GM12878 (cell line): ENCODE results near the gene NUP35. TPM values are rescaled to one million over a fixed set of nuclear protein-coding genes. Genes with fewer than 3 reads are reported as not detected.
A peak's percentile ranks its signal among the peaks of the same experiment; 100 is the strongest.

Experiments
- ATAC-seq: fragments of 200-7000 bp; cut with Tn5 transposase; 3 replicates; pipeline ENCODE4 v1.9.1; 2020; ENCODE audit warnings: mild to moderate bottlenecking, moderate library complexity
- BruUV-seq: library from RNA; stranded (reverse); fragments of 400-500 nt; replicated peaks from 2 replicates; lab custom pipeline; 2021; lab: Mats Ljungman, UMichigan
- CTCF ChIA-PET: fragments of 300-600 bp; sonication (Branson Sonifier 250); formaldehyde crosslinking; extraction: SDS; loops from one replicate; lab custom pipeline; 2021; ENCODE audit warnings: inconsistent platforms; lab: Yijun Ruan, JAX
- POLR2A ChIA-PET: fragments of 350-600 bp; formaldehyde crosslinking; extraction: SDS; loops from one replicate; lab custom pipeline; 2021; ENCODE audit warnings: inconsistent platforms; lab: Charles Lee
- RAD21 ChIA-PET: fragments of 300-600 bp; sonication (Branson Sonifier 250); formaldehyde crosslinking; loops from one replicate; lab custom pipeline; 2023; ENCODE audit warnings: antibody characterized with exemption; ENCODE audit not compliant: unreplicated experiment; lab: Charles Lee
- SMC1A ChIA-PET: fragments of 300-600 bp; sonication (Branson Sonifier 250); formaldehyde crosslinking; loops from one replicate; lab custom pipeline; 2023; ENCODE audit not compliant: unreplicated experiment, uncharacterized antibody; lab: Charles Lee
- DNase-seq: peaks from one replicate; pipeline ENCODE4 v3.0.0-alpha.2; 2011; ENCODE audit warnings: low read depth, low spot score
- FAIRE-seq: peaks from 3 replicates; lab custom pipeline; 2011; peaks lifted over from hg19 to GRCh38; lab: Jason Lieb, UNC
- H2AFZ ChIP-seq: 2 replicates; pipeline ENCODE4 v1.6.0; 2011; ENCODE audit warnings: low read depth, low read length, control low read depth; ENCODE audit not compliant: control insufficient read depth
- H3K27ac ChIP-seq: 2 replicates; pipeline ENCODE4 v1.5.1; 2011; ENCODE audit warnings: control low read depth; ENCODE audit not compliant: control insufficient read depth, insufficient read depth
- H3K27me3 ChIP-seq, 2 experiments: replicated peaks in 1 of 2; 2 replicates each; pipeline versions ENCODE4 v1.6.0 to v1.6.1; 2011; ENCODE audit warnings: low read length in 1 of 2; ENCODE audit not compliant: control insufficient read depth in 2 of 2, insufficient read depth in 2 of 2
- H3K36me3 ChIP-seq, 2 experiments: 2 replicates each; pipeline ENCODE4 v1.5.1; 2011; ENCODE audit warnings: low read length in 1 of 2; ENCODE audit not compliant: control insufficient read depth in 2 of 2, insufficient read depth in 2 of 2
- H3K4me1 ChIP-seq: 2 replicates; pipeline ENCODE4 v1.6.1; 2011; ENCODE audit warnings: mild to moderate bottlenecking, low read length, moderate library complexity, mixed read lengths; ENCODE audit not compliant: control insufficient read depth, insufficient read depth
- H3K4me2 ChIP-seq: 2 replicates; pipeline ENCODE4 v1.6.0; 2011; ENCODE audit warnings: control low read depth; ENCODE audit not compliant: control insufficient read depth, insufficient read depth
- H3K4me3 ChIP-seq: fragments of 200-600 bp; sonication (generic); 2 replicates; pipeline ENCODE4 v1.5.1; 2016
- H3K79me2 ChIP-seq: 2 replicates; pipeline ENCODE4 v1.6.0; 2011; ENCODE audit warnings: low read length; ENCODE audit not compliant: control insufficient read depth, insufficient read depth
- H3K9ac ChIP-seq: 2 replicates; pipeline ENCODE4 v1.8.0; 2011; ENCODE audit warnings: low read length, control low read depth, mixed read lengths; ENCODE audit not compliant: control insufficient read depth, insufficient read depth
- H3K9me3 ChIP-seq: replicated peaks from 3 replicates; pipeline ENCODE4 v1.5.1; 2011; ENCODE audit warnings: mild to moderate bottlenecking, low read length; ENCODE audit not compliant: control insufficient read depth, insufficient read depth
- H4K20me1 ChIP-seq: 2 replicates; pipeline ENCODE4 v1.6.0; 2011; ENCODE audit not compliant: control insufficient read depth, insufficient read depth
- CBFB ChIP-seq: IDR thresholded peaks from 2 replicates; pipeline ENCODE4 v1.6.1; 2016; ENCODE audit warnings: antibody characterized with exemption, low read depth
- CHD2 ChIP-seq: IDR thresholded peaks from 2 replicates; pipeline ENCODE4 v1.6.1; 2011; ENCODE audit warnings: low read depth, low read length, improper control_type of control experiment, borderline replicate concordance
- DPF2 ChIP-seq: fragments of 450-650 bp; IDR thresholded peaks from 2 replicates; pipeline ENCODE4 v1.6.1; 2017; ENCODE audit warnings: mild to moderate bottlenecking
- GABPA ChIP-seq: IDR thresholded peaks from 2 replicates; pipeline ENCODE4 v1.6.1; 2014; ENCODE audit warnings: antibody characterized with exemption, low read depth, mild to moderate bottlenecking, inconsistent platforms
- HDAC2 ChIP-seq: fragments of 200-600 bp; sonication (generic); IDR thresholded peaks from 2 replicates; pipeline ENCODE4 v1.6.1; 2017
- MYB ChIP-seq: fragments of 150-350 bp; IDR thresholded peaks from 2 replicates; pipeline ENCODE4 v1.6.1; 2014; ENCODE audit warnings: mild to moderate bottlenecking, low read depth, low read length, borderline replicate concordance
- NR2C1 ChIP-seq: fragments of 450-650 bp; IDR thresholded peaks from 2 replicates; pipeline ENCODE4 v1.6.1; 2017; ENCODE audit warnings: antibody characterized with exemption, mild to moderate bottlenecking, moderate library complexity
- POLR2AphosphoS2 ChIP-seq: IDR thresholded peaks from 2 replicates; pipeline ENCODE4 v1.6.1; 2011; ENCODE audit warnings: low read depth, mild to moderate bottlenecking, low read length, improper control_type of control experiment, moderate library complexity
- STAT3 ChIP-seq: IDR thresholded peaks from 2 replicates; pipeline ENCODE4 v1.6.1; 2011; ENCODE audit warnings: low read depth, low read length, improper control_type of control experiment
- WGBS: methylation state at CpG from one replicate; pipeline ENCODE4 v1.1.6; 2016; ENCODE audit warnings: low lambda C conversion rate; ENCODE audit not compliant: insufficient replicate concordance, insufficient coverage; ENCODE audit errors: missing lambda C conversion rate; 5-methylcytosine and 5-hydroxymethylcytosine counted together
- in situ Hi-C: fragments of 300-500 bp; cut with MboI; formaldehyde crosslinking; loops from 9 replicates; pipeline ENCODE4 v1.14.3; 2018; ENCODE audit warnings: mixed read lengths
- intact Hi-C: fragments of 100-400 bp; cut with micrococcal nuclease; formaldehyde crosslinking; loops from one replicate; pipeline ENCODE4 v1.14.2; 2022; ENCODE audit not compliant: unreplicated experiment
- polyA plus RNA-seq, 11 experiments: library from polyadenylated mRNA; depleted of rRNA in 4 of 11; unstranded in 6 of 11; stranded (reverse) in 5 of 11; fragments of >200 nt; fragmentation: Nextera tagmentation in 4 of 11; fragmentation: Illumina TruSeq in 1 of 11; extraction: Ambion mirVana in 4 of 11; extraction: Trizol in 1 of 11; gene quantifications; 1 replicate in 1 of 11; 2 replicates in 10 of 11; pipeline versions ENCODE4 v1.2.1 to v1.2.3, GENCODE V29; 2011 to 2016; ENCODE audit warnings: inconsistent platforms in 2 of 11, missing spikeins in 2 of 11, low read depth in 1 of 11
- total RNA-seq, 4 experiments: library from RNA; depleted of rRNA in 3 of 4; stranded (reverse); fragments of >200 nt in 3 of 4; fragmentation: Illumina TruSeq in 1 of 4; extraction: Trizol in 1 of 4; gene quantifications; 2 replicates each; pipeline versions ENCODE4 v1.2.1 to v1.2.3, GENCODE V29; 2013 to 2021
- TF ChIP-seq, protein P1 (sequence below): fragments of 150-350 bp; IDR thresholded peaks from 2 replicates; pipeline ENCODE4 v1.6.1; 2014; ENCODE audit warnings: mild to moderate bottlenecking, low read depth, low read length
- TF ChIP-seq, protein P2 (sequence below): fragments of 450-650 bp; IDR thresholded peaks from 2 replicates; pipeline ENCODE4 v1.6.1; 2017; ENCODE audit warnings: antibody characterized with exemption, mild to moderate bottlenecking, moderate library complexity

NUP35 gene
- total and polyA plus RNA-seq, 10 of the 15 experiments (the other 5 are each of a cell fraction or from before 2014, with no cell fraction given): 21.4 to 57.3 (median 30.7) TPM

DNA sequence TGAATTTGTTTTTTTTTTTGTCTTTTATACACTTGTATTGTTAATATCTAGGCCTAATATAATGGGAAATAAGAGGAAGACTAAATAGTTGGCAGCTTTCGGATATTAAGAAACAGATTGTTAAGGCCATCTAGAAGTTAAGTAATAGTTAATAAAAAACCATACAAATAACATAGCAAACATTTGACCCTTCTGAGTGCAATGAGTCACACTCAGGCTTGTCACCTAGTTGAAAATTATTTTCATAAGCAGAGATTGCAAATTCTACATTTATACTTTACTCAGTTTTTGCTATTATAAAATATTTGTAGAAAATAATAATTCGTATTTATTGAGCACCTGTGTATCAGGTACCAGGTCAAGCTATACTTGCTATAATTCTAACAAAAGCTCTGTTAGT is 2.4 kb downstream of the NUP35 start:
- WGBS: 80% methylated on average over 2 of the region's 2 CpGs
- Histone ChIP-seq H3K4me3 (peak overlapping the region; percentile 78; the same call in 1 of the 2 replicates), H3K27ac (no peak overlapping the region), H3K4me2 (no peak overlapping the region), H3K4me1 (peaks cover 4% of the 10 kb centered on the region; the same call in 1 of the 2 replicates), H3K36me3 (peaks cover 0 to 7% of the 10 kb centered on the region in 2 experiments; a peak in 2 of 4 replicates), H3K9me3 (no peaks in the 10 kb centered on the region), H4K20me1 (no peaks in the 10 kb centered on the region), H3K9ac (no peak overlapping the region), H2AFZ (no peak overlapping the region), H3K27me3 (no peaks in the 10 kb centered on the region), H3K79me2 (peaks cover 49% of the 10 kb centered on the region)
- DNase-seq (no peak), ATAC-seq (no peak), FAIRE-seq (no peak)
- in situ Hi-C loops (no loop called here), intact Hi-C loops (no loop called here)
- TF ChIP-seq, protein P1, sequence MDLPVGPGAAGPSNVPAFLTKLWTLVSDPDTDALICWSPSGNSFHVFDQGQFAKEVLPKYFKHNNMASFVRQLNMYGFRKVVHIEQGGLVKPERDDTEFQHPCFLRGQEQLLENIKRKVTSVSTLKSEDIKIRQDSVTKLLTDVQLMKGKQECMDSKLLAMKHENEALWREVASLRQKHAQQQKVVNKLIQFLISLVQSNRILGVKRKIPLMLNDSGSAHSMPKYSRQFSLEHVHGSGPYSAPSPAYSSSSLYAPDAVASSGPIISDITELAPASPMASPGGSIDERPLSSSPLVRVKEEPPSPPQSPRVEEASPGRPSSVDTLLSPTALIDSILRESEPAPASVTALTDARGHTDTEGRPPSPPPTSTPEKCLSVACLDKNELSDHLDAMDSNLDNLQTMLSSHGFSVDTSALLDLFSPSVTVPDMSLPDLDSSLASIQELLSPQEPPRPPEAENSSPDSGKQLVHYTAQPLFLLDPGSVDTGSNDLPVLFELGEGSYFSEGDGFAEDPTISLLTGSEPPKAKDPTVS: no peak
- no peak for TF ChIP-seq GABPA
- TF ChIP-seq NR2C1: no peak
- TF ChIP-seq CBFB: no peak
- TF ChIP-seq, protein P2, sequence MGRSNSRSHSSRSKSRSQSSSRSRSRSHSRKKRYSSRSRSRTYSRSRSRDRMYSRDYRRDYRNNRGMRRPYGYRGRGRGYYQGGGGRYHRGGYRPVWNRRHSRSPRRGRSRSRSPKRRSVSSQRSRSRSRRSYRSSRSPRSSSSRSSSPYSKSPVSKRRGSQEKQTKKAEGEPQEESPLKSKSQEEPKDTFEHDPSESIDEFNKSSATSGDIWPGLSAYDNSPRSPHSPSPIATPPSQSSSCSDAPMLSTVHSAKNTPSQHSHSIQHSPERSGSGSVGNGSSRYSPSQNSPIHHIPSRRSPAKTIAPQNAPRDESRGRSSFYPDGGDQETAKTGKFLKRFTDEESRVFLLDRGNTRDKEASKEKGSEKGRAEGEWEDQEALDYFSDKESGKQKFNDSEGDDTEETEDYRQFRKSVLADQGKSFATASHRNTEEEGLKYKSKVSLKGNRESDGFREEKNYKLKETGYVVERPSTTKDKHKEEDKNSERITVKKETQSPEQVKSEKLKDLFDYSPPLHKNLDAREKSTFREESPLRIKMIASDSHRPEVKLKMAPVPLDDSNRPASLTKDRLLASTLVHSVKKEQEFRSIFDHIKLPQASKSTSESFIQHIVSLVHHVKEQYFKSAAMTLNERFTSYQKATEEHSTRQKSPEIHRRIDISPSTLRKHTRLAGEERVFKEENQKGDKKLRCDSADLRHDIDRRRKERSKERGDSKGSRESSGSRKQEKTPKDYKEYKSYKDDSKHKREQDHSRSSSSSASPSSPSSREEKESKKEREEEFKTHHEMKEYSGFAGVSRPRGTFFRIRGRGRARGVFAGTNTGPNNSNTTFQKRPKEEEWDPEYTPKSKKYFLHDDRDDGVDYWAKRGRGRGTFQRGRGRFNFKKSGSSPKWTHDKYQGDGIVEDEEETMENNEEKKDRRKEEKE: no peak
- TF ChIP-seq CHD2: no peak
- TF ChIP-seq STAT3: no peak
- TF ChIP-seq MYB: no peak
- TF ChIP-seq POLR2AphosphoS2: no peak
- TF ChIP-seq HDAC2: no peak
- TF ChIP-seq DPF2: no peak
- SMC1A ChIA-PET: interaction anchor here (0.7 to 1.5 kb wide), 4 partner anchors 17 to 88 kb away, joined by 4 read pairs; partner anchors contain the start of gene DUSP19
- CTCF ChIA-PET: interaction anchor here (1.1 to 3.0 kb wide), 2 partner anchors 9 to 12 kb away, joined by 3 to 14 read pairs; no protein-coding TSS in a partner anchor
- POLR2A ChIA-PET: no interaction called here
- BruUV-seq: no TSS peak
- RAD21 ChIA-PET: interaction anchor here (0.6 kb wide), 1 partner anchor 50 kb away, joined by 4 read pairs; no protein-coding TSS in a partner anchor
